PC-3 (cell line): ENCODE measurements around the gene TTC14. TPM values are rescaled to one million over a fixed set of nuclear protein-coding genes. Genes with fewer than 3 reads are reported as not detected.

Experiments used
- ATAC-seq: fragments of 200-7000 bp; cut with Tn5 transposase; 2 replicates; pipeline ENCODE4 v1.9.1; 2020; ENCODE audit warnings: mild to moderate bottlenecking, moderate library complexity
- BruUV-seq: library from RNA; stranded (reverse); fragments of 400-500 nt; replicated peaks from 2 replicates; lab custom pipeline; 2021; lab: Mats Ljungman, UMichigan
- CTCF ChIA-PET: fragments of 300-600 bp; sonication (Branson Sonifier 250); formaldehyde crosslinking; loops from one replicate; lab custom pipeline; 2022; ENCODE audit warnings: antibody characterized with exemption; lab: Charles Lee
- POLR2A ChIA-PET: fragments of 300-600 bp; sonication (Branson Sonifier 250); formaldehyde crosslinking; loops from one replicate; lab custom pipeline; 2022; ENCODE audit warnings: antibody characterized with exemption; ENCODE audit not compliant: unreplicated experiment; lab: Charles Lee
- DNase-seq: peaks from one replicate; pipeline ENCODE4 v3.0.0-alpha.2; 2015
- H2AFZ ChIP-seq: fragments of 300-600 bp; sonication (generic); 2 replicates; pipeline ENCODE4 v1.6.0; 2016; ENCODE audit warnings: antibody characterized with exemption, low read length
- H3F3A ChIP-seq: fragments of 300-600 bp; sonication (generic); one replicate; pipeline ENCODE4 v1.6.0; 2017; ENCODE audit warnings: antibody characterized with exemption, low read length, control low read depth, mild to moderate bottlenecking; ENCODE audit not compliant: unreplicated experiment
- H3K27ac ChIP-seq: fragments of 300-600 bp; sonication (generic); 2 replicates; pipeline ENCODE4 v1.5.1; 2016; ENCODE audit warnings: mild to moderate bottlenecking, low read length
- H3K27me3 ChIP-seq: fragments of 300-600 bp; sonication (generic); 2 replicates; pipeline ENCODE4 v1.6.1; 2016; ENCODE audit warnings: low read length, mixed read lengths
- H3K36me3 ChIP-seq: fragments of 300-600 bp; sonication (generic); 2 replicates; pipeline ENCODE4 v1.6.1; 2016; ENCODE audit warnings: low read depth, mixed run types, low read length, mixed read lengths
- H3K4me1 ChIP-seq: fragments of 300-600 bp; sonication (generic); 2 replicates; pipeline ENCODE4 v1.5.1; 2016; ENCODE audit warnings: low read length; ENCODE audit not compliant: insufficient read depth
- H3K4me2 ChIP-seq: fragments of 300-600 bp; sonication (generic); 2 replicates; pipeline ENCODE4 v1.6.0; 2016; ENCODE audit warnings: low read length
- H3K4me3 ChIP-seq: fragments of 300-600 bp; sonication (generic); 2 replicates; pipeline ENCODE4 v1.5.1; 2016; ENCODE audit warnings: mild to moderate bottlenecking, low read length, mixed read lengths
- H3K79me2 ChIP-seq: fragments of 300-600 bp; sonication (generic); 2 replicates; pipeline ENCODE4 v1.6.1; 2017; ENCODE audit warnings: low read length, mixed read lengths
- H3K9ac ChIP-seq: fragments of 300-600 bp; sonication (generic); 2 replicates; pipeline ENCODE4 v1.6.0; 2016; ENCODE audit warnings: mild to moderate bottlenecking, low read length
- H3K9me2 ChIP-seq: fragments of 300-600 bp; sonication (generic); replicated peaks from 2 replicates; pipeline ENCODE4 v1.6.1; 2016; ENCODE audit warnings: mixed run types, low read length, mixed read lengths
- H3K9me3 ChIP-seq: fragments of 300-600 bp; sonication (generic); 2 replicates; pipeline ENCODE4 v1.6.1; 2016; ENCODE audit warnings: low read length, mixed read lengths
- H4K20me1 ChIP-seq: fragments of 300-600 bp; sonication (generic); 2 replicates; pipeline ENCODE4 v1.6.1; 2016; ENCODE audit warnings: low read length, mixed read lengths
- EZH2 ChIP-seq: fragments of 300-600 bp; sonication (generic); IDR thresholded peaks from one replicate; pipeline ENCODE4 v1.6.1; 2017; ENCODE audit warnings: antibody characterized with exemption, mild to moderate bottlenecking, low read length; ENCODE audit not compliant: unreplicated experiment
- EZH2phosphoT487 ChIP-seq: fragments of 300-600 bp; sonication (generic); IDR thresholded peaks from 2 replicates; pipeline ENCODE4 v1.6.1; 2018; ENCODE audit warnings: mild to moderate bottlenecking, antibody characterized with exemption, low read length, borderline replicate concordance
- intact Hi-C: fragments of 100-400 bp; cut with micrococcal nuclease; formaldehyde crosslinking; loops from 2 replicates; pipeline ENCODE4 v1.9.0; 2023
- total RNA-seq: library from RNA; depleted of rRNA; stranded (reverse); fragments of >200 nt; gene quantifications from 2 replicates; pipeline ENCODE4 v1.2.3, GENCODE V29; 2014
- TF ChIP-seq, protein P1 (sequence below): fragments of 300-600 bp; sonication (generic); conservative IDR thresholded peaks from 2 replicates; pipeline ENCODE4 v1.5.1; 2017; ENCODE audit warnings: antibody characterized with exemption, low read depth, mild to moderate bottlenecking, low read length

Gene TTC14
- total RNA-seq, 1 experiment from 2014 or later = 18.0 TPM

DNA sequence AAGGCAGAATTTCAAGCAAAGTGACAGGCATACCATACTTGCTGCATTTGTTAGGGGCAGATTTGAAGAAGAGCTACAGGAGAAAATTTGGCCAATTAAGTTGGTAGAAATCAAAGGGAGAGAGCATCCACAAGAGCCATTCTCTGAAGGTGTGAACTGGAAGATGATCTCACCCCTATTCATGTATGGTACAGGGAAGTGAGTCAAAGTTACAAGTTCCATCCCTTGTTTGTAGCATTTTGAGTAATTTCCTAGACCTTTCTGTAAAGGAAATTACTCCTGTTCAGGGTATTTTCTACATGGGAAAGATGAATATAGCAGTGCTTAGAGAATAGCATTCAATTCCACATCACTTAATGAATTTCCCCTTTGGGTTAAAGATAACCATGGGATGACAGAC lies 28.4 kb downstream of the TTC14 start:
- H3K27ac ChIP-seq = no peak overlapping the region
- H3K9me2 ChIP-seq = no peaks in the 10 kb centered on the region
- H3K9me3 ChIP-seq = no peaks in the 10 kb centered on the region
- no peak overlapping the region for H2AFZ ChIP-seq
- H4K20me1 ChIP-seq = 0 out of 2 replicates have a peak, but pooled peaks cover 5% of the 10 kb centered on the region
- peaks cover 3% of the 10 kb centered on the region for H3K36me3 ChIP-seq
- intact Hi-C loops = loop anchor here (5.0 kb wide), 1 partner anchor 37 kb away; no protein-coding TSS in a partner anchor
- H3K27me3 ChIP-seq = no peaks in the 10 kb centered on the region
- DNase-seq = peak; percentile 4
- no peak overlapping the region for H3K4me3 ChIP-seq
- H3K4me2 ChIP-seq = no peak overlapping the region
- no peaks in the 10 kb centered on the region for H3K4me1 ChIP-seq
- TF ChIP-seq EZH2phosphoT487 (no peak), EZH2 (no peak)
- TF ChIP-seq, protein P1, sequence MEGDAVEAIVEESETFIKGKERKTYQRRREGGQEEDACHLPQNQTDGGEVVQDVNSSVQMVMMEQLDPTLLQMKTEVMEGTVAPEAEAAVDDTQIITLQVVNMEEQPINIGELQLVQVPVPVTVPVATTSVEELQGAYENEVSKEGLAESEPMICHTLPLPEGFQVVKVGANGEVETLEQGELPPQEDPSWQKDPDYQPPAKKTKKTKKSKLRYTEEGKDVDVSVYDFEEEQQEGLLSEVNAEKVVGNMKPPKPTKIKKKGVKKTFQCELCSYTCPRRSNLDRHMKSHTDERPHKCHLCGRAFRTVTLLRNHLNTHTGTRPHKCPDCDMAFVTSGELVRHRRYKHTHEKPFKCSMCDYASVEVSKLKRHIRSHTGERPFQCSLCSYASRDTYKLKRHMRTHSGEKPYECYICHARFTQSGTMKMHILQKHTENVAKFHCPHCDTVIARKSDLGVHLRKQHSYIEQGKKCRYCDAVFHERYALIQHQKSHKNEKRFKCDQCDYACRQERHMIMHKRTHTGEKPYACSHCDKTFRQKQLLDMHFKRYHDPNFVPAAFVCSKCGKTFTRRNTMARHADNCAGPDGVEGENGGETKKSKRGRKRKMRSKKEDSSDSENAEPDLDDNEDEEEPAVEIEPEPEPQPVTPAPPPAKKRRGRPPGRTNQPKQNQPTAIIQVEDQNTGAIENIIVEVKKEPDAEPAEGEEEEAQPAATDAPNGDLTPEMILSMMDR = no peak
- peak; percentile 65 for ATAC-seq
- ChIA-PET CTCF (no interaction called here), POLR2A (no interaction called here)
- no peak overlapping the region for H3K9ac ChIP-seq
- H3F3A ChIP-seq = no peaks in the 10 kb centered on the region
- no TSS peak for BruUV-seq
- H3K79me2 ChIP-seq = no peaks in the 10 kb centered on the region

DNA sequence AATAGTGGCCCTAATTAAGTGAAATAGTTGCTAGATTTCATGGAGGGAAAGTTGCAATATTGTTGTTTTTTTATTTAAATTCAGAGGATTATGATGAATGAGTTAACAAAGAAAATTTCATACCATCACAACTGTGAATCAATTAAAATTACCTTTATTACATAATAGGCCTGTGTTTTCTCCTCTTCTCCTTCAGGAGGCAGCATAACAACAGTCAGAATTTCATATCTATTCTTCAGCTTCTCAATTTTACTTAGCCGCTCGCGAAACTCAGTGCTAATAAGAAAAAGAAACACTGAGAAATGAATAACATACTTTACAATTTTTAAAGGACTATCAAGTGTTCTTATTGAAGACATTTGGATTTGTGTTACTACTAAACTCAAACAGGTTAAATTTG lies 29.4 kb downstream of the TTC14 start:
- H3K9ac ChIP-seq = no peak overlapping the region
- no TSS peak for BruUV-seq
- H3K36me3 ChIP-seq = no peaks in the 10 kb centered on the region
- no peaks in the 10 kb centered on the region for H3F3A ChIP-seq
- DNase-seq = no peak
- no peaks in the 10 kb centered on the region for H3K27me3 ChIP-seq
- POLR2A ChIA-PET = no interaction called here
- H2AFZ ChIP-seq = no peak overlapping the region
- H3K9me2 ChIP-seq = no peaks in the 10 kb centered on the region
- 0 out of 2 replicates have a peak, but pooled peaks cover 5% of the 10 kb centered on the region for H4K20me1 ChIP-seq
- H3K27ac ChIP-seq = no peak overlapping the region
- no peaks in the 10 kb centered on the region for H3K9me3 ChIP-seq
- H3K4me3 ChIP-seq = no peak overlapping the region
- H3K79me2 ChIP-seq = no peaks in the 10 kb centered on the region
- TF ChIP-seq, protein P1 = peak; percentile 45; the same call in 1 of the 2 replicates
- no peak for TF ChIP-seq EZH2phosphoT487
- no peak for TF ChIP-seq EZH2
- ATAC-seq = no peak
- intact Hi-C loops = loop anchor here (5.0 kb wide), 1 partner anchor 36 kb away; no protein-coding TSS in a partner anchor
- CTCF ChIA-PET = interaction anchor here (0.8 kb wide), 1 partner anchor 241 kb away, joined by 4 read pairs; no protein-coding TSS in a partner anchor
- no peaks in the 10 kb centered on the region for H3K4me1 ChIP-seq
- no peak overlapping the region for H3K4me2 ChIP-seq

DNA sequence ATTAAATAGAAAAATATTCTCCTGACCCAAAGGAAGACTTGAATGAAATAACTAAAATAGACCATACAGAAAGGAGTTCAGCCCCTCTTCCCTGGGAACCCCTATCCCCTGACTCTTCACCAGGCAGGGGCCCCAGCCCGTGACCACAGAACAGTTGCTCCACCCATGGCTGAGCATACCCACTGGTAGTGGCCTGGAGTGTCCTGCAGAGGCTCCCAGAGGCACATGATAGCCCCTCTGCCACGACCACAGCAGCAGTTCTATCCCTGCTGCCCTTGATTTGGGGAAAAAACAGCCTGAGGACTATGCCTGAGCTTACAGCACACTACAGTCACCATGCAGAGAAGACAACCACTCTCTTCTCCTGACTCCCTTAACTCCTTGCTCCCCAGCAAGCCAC lies 31.8 kb downstream of the TTC14 start:
- Histone ChIP-seq H3K27me3 (0 out of 2 replicates have a peak, but pooled peaks cover under 1% of the 10 kb centered on the region), H2AFZ (no peak overlapping the region), H3F3A (no peaks in the 10 kb centered on the region), H3K4me3 (no peak overlapping the region), H3K9ac (no peak overlapping the region), H3K9me2 (no peaks in the 10 kb centered on the region), H3K27ac (no peak overlapping the region), H3K36me3 (no peaks in the 10 kb centered on the region), H3K4me1 (no peaks in the 10 kb centered on the region), H4K20me1 (0 out of 2 replicates have a peak, but pooled peaks cover 5% of the 10 kb centered on the region), H3K9me3 (no peaks in the 10 kb centered on the region), H3K79me2 (no peaks in the 10 kb centered on the region), H3K4me2 (no peak overlapping the region)
- intact Hi-C loops = loop anchor here (5.0 kb wide), 1 partner anchor 34 kb away; no protein-coding TSS in a partner anchor
- ChIA-PET CTCF (no interaction called here), POLR2A (interaction anchor here (0.6 kb wide), 1 partner anchor 1519 kb away, joined by 6 read pairs; no protein-coding TSS in a partner anchor)
- BruUV-seq = no TSS peak
- ATAC-seq = peak; percentile 35; the same call in 1 of the 2 replicates
- no peak for DNase-seq
- TF ChIP-seq EZH2 (no peak), EZH2phosphoT487 (no peak)
- TF ChIP-seq, protein P1 = no peak
